ENCODE results near the gene SERGEF. TPM values are rescaled to one million over a fixed set of nuclear protein-coding genes. Genes with fewer than 3 reads are reported as not detected.

SERGEF gene
- total RNA-seq, 1 experiment from 2014 or later, result 31.4 TPM

DNA sequence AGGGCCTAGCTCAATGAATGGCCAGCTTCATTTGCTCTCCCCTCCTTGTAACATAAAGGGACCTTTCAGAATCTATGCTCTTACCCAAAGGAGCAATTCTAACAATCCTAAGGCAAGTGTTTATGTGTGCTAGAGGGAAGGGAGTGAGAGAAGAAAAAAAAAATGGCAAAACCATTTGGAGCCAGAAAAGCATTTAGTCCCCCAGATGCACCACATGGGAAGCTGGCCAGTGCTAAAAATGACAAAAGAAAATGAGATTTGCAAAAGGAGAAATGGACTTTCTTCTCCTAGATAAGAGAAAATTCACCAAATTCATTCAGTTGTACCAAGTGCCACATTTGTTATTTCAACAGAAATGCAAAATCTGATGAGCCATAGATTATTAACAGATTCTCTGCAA lies 52.8 kb downstream of the SERGEF start:
- no peaks in the 10 kb centered on the region for H3K27me3 ChIP-seq (ENCODE audit: insufficient read depth, low read length)
- H3K27me3 Mint-ChIP-seq (ENCODE audit: low read depth), result no peaks in the 10 kb centered on the region
- no peaks in the 10 kb centered on the region for H3K23me2 ChIP-seq (ENCODE audit: insufficient read length, low read depth, low read length, poor library complexity, severe bottlenecking)
- H2BK15ac ChIP-seq (ENCODE audit: low read depth, low read length), result no peak overlapping the region
- H4K5ac ChIP-seq (ENCODE audit: insufficient read length, low read depth, low read length), result no peak overlapping the region
- peaks cover 3 to 10% (median 9%) of the 10 kb centered on the region in 3 experiments; a peak in 4 of 7 replicates for H3K36me3 Mint-ChIP-seq (ENCODE audit: insufficient read depth in 1 of 3, low read depth in 3 of 3)
- no peak overlapping the region for H3K56ac ChIP-seq (ENCODE audit: insufficient read length, low read depth, low read length)
- no peak for DNase-seq
- H3K14ac ChIP-seq (ENCODE audit: insufficient read depth, low read length), result no peak overlapping the region
- H2BK20ac ChIP-seq (ENCODE audit: low read depth, low read length, poor library complexity, severe bottlenecking), result no peak overlapping the region
- no peaks in the 10 kb centered on the region for H3K4me1 Mint-ChIP-seq
- H3T11ph ChIP-seq (ENCODE audit: low read length), result no peak overlapping the region
- TF ChIP-seq, protein P1, sequence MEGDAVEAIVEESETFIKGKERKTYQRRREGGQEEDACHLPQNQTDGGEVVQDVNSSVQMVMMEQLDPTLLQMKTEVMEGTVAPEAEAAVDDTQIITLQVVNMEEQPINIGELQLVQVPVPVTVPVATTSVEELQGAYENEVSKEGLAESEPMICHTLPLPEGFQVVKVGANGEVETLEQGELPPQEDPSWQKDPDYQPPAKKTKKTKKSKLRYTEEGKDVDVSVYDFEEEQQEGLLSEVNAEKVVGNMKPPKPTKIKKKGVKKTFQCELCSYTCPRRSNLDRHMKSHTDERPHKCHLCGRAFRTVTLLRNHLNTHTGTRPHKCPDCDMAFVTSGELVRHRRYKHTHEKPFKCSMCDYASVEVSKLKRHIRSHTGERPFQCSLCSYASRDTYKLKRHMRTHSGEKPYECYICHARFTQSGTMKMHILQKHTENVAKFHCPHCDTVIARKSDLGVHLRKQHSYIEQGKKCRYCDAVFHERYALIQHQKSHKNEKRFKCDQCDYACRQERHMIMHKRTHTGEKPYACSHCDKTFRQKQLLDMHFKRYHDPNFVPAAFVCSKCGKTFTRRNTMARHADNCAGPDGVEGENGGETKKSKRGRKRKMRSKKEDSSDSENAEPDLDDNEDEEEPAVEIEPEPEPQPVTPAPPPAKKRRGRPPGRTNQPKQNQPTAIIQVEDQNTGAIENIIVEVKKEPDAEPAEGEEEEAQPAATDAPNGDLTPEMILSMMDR (conservative IDR thresholded peaks at IDR 0.05), result no peak
- H2BK5ac ChIP-seq (ENCODE audit: insufficient read length, low read length), result no peak overlapping the region
- H3K79me1 ChIP-seq (ENCODE audit: insufficient read depth, low read depth, low read length, poor library complexity, severe bottlenecking), result no peaks in the 10 kb centered on the region
- no peak overlapping the region for H3K4ac ChIP-seq (ENCODE audit: low read depth, low read length)
- no peak overlapping the region for H3K23ac ChIP-seq (ENCODE audit: insufficient read length, low read depth, low read length)
- H3K4me2 ChIP-seq (ENCODE audit: insufficient read depth, insufficient read length, low read length), result no peak overlapping the region
- H3K4me3 Mint-ChIP-seq, result no peak overlapping the region
- no peaks in the 10 kb centered on the region for H3K4me1 ChIP-seq (ENCODE audit: insufficient read depth, low read length)
- no peak overlapping the region for H4K8ac ChIP-seq (replicated peaks; ENCODE audit: insufficient read length, low read depth, low read length)
- no peaks in the 10 kb centered on the region for H3K9me3 ChIP-seq (ENCODE audit: control insufficient read depth, low read depth, low read length)
- no peak overlapping the region for H3K27ac ChIP-seq (ENCODE audit: insufficient read length, low read depth, low read length)
- H2AK5ac ChIP-seq (ENCODE audit: insufficient read length, low read length), result no peak overlapping the region
- no peak overlapping the region for H2AFZ ChIP-seq (ENCODE audit: low read length)
- no peak overlapping the region for H2BK12ac ChIP-seq (ENCODE audit: insufficient read length, low read depth, low read length)
- no peak overlapping the region for H4K91ac ChIP-seq (ENCODE audit: insufficient read length, low read depth, low read length)
- H2BK120ac ChIP-seq (ENCODE audit: low read depth, low read length, poor library complexity, severe bottlenecking), result no peak overlapping the region
- no peaks in the 10 kb centered on the region for H3K9me3 Mint-ChIP-seq
- no peak overlapping the region for H3K18ac ChIP-seq (ENCODE audit: insufficient read length, low read depth, low read length)
- no peaks in the 10 kb centered on the region for H4K20me1 ChIP-seq (ENCODE audit: control insufficient read depth, insufficient read depth, insufficient read length)
- H3K27ac Mint-ChIP-seq, result no peak overlapping the region
- H3K79me2 ChIP-seq (ENCODE audit: insufficient read depth, low read length), result no peaks in the 10 kb centered on the region
- no peak overlapping the region for H3K9ac ChIP-seq (ENCODE audit: extremely low read depth, insufficient read length, low read length)
